AML-193 (cell line): Measurements from ENCODE around the gene SBF2.

Source experiments
- DNase-seq, 2 experiments: peaks; one replicate each; lab custom pipeline; 2025; lab: John Stamatoyannopoulos, UW

Gene SBF2

DNA sequence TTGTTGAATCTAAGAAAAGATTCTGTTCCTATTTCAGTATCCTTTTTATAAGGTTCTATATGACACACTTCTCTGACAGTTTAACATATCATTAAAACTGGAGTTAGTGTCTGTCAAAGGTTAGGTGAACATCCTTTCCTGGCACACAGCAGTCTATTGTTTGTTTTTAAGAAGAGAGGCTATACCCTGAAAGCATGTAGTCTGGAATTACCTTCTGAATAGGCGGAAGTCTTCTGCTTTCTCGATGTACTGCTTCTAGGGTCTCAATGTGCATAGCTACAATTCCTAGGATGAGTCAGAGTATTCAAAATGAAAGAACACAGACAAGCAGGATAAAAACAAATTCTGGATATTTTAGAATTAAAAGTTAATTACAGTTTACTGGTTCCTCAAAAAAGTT is 441.6 kb downstream of the SBF2 start:
- DNase-seq, result no peak

DNA sequence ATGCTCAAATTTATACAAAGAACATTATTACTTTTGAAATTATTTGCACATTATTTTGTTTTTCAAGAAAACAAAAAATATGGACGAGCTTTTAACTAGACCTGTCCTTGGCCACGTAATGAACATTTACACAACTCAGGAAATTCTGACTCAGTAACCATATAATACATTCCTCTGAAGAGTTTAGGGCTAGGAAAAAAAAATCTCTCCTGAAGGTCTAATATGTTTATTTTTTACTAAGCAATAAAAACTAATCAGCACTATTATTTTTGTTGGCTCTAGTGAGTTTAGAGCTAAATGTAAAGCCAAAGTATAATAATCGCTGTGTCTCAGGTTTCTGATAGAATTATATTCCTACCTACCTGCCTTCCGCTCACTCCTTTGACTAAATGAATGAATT is 442.7 kb downstream of the SBF2 start:
- DNase-seq, result no peak

DNA sequence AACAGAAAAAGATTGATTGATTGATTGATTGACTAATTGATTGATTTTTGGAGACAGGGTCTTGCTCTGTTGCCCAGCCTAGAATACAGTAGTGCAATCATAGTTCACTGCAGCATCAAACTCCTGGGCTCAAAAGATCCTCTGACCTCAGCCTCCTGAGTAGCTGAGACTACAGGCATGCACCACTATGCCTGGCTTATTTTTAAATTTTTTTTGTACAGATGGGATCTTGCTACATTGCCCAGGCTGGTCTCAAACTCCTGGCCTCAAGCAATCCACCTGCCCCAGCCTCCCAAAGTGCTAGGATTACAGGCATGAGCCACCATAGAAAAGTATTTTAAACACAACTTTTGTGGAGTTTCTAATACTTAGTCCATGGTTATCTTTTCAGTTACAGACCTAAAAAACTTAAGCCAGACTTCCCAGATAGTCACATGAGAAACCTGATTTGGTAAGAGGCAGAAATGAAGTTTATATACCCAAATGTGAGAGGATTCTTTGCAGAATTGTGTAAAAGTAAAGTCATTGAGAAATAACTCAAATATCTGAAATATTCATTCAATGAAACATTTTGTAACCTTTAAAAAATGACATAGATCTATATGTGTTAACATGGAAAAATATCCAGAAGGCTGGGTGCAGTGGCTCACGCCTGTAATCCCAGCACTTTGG is 443.7 kb downstream of the SBF2 start:
- no peak for DNase-seq

DNA sequence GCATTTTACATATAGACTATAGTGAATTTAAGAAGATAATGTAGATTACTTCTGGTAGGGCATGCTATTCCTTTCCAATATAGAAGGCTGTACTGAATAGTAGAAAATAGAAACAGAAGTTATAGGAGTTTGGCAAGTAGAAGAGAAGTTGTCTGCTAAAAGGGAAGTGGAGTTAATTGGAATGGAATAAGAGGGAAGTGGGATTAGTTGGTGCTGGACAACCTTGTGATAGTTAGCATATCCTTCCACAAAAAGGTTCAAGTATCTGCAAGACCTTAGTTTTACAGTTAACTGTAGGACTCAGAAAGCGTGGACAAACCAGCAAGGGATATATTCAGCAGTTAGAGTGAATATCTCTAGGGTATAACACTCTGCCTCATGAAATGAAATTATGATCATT is 444.6 kb downstream of the SBF2 start:
- peak in 1 of 2 experiments; percentile 6 for DNase-seq

DNA sequence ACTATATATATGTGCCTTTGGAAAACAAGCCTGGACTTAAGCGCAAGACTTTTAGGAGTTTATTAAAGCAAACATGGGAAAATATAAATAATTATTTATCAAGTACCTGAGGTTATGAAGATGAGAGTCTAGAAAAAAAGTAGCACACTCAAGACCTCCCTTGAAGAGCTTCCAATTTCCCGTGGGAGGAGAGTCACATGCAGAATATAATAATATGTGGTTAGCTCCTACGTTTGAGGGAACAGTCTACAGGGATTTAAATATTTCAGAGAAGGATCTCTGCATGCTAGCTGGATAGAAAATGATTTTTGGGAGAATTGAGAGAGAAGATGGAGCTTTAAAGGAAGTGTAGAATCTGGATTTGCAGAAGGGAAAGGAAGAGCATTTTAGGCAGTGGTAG is 446.4 kb downstream of the SBF2 start:
- DNase-seq, result no peak

DNA sequence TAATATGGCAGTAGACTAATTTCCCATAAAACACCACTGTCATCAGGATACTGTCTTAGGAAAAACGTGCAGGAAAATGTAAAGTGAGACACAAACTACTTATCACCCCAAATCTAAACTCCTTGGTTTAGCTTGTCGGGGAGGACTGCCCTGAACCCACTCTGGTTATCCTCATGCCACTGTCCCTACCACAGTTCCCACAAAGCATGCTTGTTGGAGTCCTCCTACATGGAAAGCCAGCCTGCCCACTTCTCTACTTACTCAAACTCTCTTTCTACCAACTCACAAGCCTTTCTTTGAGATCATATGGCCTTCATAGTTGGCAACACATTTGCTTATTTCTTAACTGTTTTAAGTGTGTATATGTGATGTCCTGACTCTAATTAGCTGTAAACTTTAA is 451.1 kb downstream of the SBF2 start:
- no peak for DNase-seq

DNA sequence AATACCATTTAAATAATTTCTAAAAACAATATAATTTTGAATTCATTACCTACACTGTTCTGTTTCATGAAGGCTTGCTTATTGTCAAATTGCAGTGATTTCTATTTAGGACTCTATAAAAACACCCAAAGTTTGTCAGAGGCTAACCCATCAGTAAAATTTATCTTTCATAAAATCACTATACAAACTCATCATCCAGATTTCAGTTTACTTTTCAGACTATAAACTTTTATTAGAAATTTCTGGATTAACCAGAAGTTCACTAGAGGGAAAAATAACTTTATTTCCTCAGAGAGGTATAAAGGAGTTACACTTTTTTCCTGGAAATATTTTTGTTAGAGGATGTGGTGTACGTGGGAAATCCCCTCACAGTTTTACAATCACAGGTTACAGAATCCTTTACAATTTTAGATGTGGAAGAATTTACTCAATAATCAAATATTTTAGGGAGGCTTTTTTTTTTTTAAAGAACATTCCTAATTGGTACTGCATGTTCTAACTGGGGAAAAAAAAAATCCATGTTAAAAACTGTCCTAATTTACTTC is 453.5 kb downstream of the SBF2 start:
- DNase-seq, result no peak

DNA sequence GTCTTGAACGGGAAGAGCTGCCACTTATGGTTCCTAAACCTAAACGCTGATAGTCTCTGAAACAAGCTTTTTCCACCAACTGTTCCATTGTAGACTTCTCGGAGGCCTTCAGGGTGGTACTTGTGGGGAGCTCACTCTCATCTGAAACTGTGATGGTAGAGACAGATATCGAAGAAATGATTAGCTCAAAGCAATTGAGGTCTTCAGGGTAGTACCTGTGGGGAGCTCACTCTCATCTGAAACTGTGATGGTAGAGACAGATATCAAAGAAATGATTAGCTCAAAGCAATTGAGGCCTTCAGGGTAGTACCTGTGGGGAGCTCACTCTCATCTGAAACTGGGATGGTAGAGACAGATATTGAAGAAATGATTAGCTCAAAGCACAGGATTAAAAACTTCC is 454.5 kb downstream of the SBF2 start:
- DNase-seq, result no peak

DNA sequence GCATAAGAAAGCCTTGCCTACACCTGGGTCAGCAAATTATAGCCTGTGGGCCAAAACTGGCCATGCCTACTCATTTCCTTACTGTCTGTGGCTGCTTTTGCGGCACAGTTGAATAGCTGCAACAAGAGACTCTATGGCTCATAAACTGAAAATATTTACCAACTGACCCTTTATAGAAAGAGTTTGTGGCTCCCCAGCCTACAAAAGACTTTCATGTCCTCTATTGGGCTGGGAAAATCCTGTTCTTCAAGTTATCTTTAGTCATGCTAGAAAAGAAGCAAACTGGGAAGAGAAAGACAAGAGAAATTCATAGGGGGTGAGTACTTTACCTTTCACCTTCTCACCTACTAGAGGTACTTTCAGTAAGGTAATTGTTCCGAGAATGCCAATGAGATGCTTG is 455.1 kb downstream of the SBF2 start:
- DNase-seq, result no peak

DNA sequence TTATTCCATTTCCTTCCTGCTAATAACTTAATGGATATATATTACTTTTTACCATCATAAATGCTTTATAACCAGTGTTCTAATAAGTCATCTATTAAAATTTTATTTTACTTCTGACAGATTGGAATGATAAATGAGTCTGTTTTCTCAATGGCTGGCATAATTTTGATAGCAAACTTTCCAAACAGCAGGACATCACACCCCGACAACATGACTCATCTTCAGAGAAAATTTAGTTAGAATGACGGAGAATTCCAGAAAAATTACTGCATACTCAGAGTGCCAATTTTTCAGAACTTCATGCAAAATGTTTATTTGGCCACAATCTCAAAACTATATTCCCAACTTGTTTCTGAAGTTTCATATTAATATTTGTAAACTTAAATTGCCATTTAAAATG is 455.8 kb downstream of the SBF2 start:
- DNase-seq, result no peak

DNA sequence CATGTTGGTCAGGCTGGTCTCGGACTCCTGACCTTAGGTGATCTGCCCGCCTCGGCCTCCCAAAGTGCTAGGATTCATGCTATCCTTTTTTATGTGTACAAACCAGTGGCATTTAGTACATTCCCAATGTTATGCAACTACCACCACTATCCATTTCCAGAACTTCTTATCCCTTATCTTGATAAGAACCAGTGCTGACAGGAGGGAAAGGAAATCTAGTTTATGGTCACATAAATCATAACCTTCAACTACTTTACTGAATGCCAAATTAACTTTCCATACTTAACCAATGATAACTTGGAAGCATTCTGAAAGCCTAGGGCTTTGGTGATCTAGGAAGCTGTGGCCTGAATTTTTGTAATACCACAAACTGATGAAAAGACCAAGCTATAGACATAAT is 459.7 kb downstream of the SBF2 start:
- DNase-seq, result no peak

DNA sequence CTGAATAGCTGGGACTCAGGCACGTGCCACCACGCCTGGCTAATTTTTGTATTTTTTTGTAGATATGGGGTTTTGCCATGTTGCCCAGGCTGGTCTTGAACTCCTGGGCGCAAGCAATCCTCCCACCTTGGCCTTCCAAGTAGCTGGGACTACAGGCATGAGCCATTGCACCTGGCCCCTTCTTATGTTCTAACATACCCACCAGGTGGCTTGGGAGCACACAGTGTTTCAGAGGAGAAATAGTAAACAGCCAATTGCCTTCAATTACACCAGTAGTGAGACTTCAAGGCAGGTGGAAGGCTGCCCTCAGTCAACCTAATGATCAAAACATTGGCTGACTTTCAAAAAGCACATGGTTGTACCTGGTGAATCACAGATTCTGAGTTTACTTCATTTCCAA is 462.9 kb downstream of the SBF2 start:
- DNase-seq, result no peak

DNA sequence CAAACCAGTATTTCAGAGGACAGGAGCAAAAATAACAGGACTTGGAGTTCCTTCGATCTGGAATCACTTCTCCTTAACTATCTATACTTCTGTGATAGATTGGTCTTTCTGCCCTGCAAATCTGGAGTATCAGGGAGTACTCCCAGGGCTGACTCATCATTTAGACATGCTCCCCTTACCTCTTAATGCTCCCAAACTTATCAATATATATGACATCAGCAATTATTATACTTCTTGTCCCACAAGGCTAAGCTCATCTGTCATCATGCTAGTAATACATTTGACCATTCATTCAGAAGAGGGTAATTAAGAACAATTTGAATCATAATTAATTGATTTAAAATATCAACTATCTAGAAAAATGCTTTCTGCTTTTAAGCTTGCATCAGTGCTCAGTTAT is 466.3 kb downstream of the SBF2 start:
- no peak for DNase-seq

DNA sequence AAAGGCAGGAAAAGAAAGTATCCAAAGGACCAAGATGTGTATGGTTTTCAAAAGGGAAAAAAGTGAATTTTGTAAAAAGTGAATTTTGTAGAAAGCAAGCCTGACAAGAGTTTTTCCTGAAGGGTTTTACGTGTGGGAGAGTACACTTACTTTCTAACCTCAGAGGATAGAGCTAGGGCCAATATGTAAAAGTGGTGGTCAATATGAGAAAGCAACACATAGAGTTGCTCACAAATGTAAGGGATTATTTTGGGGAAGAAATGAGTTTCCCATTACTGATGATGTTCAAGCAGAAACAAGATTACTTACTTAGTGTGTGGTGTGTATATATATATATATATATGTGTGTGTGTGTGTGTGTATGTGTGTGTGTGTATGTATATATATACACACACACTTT is 467.6 kb downstream of the SBF2 start:
- no peak for DNase-seq

DNA sequence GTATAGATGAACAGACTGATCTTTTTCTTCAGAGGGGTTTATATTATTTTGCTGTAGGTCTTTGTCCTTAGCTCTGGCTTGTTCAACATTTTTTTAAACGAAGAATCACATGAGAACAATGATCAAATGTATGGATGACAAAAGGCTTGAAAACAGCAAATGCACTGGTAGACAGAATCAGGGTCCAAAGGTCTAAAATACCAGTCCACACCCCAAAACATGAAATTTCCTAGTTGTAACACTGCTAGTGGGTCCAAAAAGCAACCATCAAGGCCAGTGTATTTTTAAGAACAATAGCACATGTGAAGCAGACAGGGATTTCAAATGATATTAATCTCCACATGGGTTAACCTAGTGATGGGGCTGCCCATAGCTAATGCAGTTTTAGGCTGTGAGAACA is 468.1 kb downstream of the SBF2 start:
- no peak for DNase-seq

DNA sequence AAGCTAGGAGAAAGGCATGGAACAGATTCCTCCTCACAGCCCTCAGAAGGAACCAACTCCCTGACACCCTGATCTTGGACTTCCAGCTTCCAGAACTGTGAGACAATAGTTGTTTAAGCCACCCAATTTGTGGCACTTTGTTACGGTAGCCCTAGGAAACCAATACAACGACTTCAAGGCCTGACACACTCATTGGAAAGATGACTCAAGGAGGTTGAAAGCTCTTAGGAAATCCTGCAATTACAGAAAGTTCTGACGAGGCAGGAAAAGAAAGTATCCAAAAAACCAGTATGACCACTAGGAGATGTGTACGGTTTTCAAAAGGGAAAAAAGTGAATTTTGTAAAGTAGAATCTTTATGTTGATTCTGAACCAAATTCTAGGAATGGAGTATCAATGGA is 468.7 kb downstream of the SBF2 start:
- DNase-seq, result no peak

DNA sequence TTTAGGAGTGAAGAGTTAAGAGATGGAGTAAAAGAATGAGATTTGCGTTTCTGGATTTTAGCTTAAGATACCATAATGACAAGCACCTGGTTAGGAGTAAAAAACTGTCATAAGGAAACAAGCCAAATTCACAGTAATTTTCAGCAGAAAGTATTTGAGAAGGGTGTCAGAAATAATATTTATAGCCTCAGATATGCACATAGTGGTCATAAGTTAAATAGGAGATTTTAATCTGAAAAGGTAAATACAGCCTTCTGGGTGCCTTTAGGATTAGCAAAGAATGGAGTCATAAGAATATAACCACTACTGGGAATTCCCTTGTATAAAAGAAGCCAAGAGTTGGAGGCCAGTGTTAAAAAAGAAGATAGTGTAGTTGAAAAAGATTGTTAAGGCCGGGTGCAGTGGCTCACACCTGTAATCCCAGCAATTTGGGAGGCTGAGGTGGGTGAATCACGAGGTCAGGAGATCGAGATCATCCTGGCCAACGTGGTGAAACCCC is 470.1 kb downstream of the SBF2 start:
- no peak for DNase-seq

DNA sequence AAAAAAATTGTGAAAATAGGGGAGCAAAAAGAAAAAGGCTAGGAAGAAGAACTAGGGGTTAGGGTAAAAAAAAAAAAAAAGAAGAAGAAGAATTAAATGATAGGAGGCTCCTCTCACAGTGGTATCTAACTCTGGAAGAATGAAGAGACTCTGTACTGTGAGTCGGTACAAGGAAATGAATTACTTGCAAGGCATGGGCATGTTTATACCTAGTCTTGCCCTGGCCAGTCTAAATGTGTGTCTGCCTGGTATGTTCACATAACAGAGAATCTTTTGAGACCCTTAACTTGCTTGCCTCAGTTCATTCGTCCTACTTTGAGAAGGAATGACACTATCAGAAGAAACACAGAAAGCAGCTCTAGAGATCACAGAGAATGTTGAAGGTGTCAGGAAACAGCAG is 470.6 kb downstream of the SBF2 start:
- DNase-seq, result no peak

DNA sequence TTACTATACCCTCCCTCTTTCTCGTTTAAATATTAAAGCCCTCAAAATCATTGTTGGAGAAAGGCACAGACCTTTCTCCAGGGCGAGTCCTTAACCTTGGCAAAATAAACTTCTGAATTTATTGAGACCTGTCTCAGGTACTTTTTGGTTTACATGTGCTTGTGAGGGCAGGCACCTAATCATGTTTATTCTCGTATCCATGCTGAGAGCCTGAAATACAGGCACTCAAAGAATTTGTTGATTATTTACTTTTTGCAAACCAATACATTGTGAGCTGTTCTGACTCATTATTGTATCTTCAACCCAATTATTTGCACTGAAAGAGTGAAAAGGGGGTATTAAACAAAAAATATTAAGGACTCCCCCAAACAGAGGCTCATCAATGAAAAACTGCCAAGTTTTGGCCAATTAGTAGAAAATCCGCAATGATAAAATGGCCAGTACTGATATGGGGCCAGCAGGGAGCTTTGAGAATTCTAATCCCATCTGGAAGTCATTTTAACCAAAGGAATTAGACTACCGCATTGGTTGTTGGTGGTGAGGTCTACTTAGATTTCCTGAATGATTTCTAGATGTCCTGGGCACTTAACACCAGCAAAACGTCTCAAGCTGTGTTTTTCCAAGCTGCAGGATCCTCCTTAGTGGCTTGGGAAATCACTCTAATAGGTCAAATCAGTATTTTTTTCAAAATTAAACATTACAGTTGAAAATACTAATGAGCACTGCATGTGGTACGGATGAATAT is 472.8 kb downstream of the SBF2 start:
- DNase-seq, result no peak

DNA sequence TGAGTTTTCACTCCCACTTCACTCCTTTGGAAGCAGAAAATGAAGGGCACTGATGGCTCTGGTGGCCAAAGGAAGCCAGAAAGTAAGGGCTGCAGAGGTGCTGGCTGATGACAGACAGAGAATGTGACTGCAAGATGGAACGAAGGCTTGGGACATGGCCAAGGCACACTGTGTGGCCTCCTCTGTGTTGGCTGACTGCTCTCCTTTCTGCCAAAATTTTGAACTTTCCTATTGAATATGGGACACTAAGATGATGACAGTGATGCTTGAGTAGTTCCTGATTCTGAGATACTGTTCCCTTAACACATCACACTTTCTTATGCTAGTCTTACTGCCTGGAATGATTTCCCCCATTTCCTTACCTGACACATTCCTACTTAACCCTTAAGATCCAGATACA is 473.8 kb downstream of the SBF2 start:
- no peak for DNase-seq

DNA sequence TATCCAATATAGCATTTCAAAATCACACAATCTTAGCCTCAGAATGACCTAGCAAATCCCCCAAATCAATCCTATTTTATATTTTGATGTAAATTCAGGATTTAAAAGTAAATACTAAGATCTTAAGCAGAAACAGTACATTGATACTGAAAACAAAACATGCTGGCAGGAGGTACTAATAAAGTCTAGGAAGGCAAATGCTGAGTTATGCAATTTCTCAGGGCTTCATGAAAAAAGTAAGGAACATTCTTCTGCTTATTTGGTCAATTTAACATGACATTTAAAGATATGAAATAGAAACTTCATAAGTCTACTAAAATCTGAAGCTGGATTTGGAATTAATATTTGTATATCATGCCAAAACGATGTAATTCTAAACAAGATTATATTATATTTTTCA is 476.8 kb downstream of the SBF2 start:
- DNase-seq, result no peak

DNA sequence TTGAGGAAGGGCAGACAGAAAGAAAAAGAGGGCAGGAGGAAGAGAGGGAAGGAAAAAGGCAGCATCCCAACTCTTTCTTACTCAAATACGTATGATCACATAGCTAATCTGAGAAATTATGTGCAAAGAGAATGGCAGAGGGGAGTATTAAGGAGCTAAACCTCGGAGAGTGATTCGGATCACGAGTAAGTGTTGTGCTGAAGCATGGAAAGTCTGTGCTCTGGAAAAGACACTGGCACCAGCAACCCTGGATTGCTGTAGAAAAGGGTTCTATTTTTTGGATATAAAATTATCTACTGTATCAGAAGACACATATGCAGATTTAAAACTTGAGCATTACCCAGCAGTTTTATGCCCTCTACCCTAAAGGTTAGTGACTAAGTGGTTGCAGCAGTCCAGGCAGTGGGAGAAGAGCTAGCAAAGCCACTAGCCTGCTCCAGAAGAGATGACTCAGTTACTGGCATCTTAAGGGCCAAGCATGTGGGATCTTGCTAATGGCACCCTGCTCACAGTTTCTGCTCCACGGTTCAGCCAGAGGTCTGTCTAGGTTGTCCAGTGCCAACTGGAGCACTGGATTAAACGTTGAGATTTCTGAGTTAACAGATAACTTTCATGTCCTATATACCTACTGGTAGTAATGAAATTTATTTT is 478.4 kb downstream of the SBF2 start:
- DNase-seq, result no peak

DNA sequence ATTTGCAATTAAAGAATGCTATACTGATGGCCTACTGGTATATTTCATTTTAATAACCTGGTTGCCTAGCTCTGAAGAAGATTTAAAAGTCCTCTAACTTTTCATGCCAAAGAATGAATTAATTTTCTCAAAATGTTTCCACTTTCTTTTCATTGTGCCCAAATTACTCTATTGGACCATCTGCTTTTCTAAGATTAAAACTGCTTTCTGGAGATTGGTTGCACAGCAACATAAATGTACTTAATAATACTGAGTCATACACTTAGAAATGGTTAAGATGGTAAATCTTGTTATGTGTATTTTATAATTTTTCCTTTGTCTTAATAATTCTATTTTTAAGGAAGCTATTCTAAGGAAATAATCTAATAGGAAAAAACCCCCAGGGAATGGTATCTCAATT is 479.9 kb downstream of the SBF2 start:
- no peak for DNase-seq
